ENCODE measurements around the gene GNB4.
A peak's percentile ranks its signal among the peaks of the same experiment; 100 is the strongest.

GNB4 gene

DNA sequence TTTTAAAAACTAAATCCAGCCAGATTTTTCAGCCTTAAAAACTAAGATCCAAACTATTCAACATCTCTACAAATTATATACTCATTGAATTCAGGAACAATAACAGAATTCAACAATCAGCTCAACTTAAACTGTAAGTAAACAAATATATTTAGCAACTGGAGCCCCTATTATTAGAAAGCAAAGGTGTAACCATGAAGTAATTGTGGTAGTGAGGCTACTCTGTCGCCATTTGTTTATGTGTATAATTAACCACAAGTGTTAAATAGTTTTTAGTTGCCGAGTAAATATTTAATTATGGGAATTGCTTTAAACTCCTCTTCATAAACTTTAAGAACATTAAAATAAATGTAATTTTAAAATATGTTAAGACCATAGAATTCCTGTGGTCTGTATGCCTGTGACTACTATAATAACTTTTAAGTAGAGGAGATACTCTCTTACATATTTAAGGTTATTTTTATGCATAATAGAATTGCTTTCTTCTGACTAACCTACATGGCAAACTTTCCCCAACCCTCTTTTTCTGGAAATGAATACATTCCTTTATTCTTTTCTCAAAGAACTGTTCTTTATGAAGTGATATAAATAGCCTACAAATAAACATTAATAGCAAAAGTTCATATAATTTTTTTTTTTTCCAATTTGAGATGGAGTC is 52.6 kb downstream of the GNB4 start:
- FAIRE-seq (no peak), DNase-seq (ENCODE audit: insufficient read length, low spot score) (no peak)
- TF ChIP-seq POLR2AphosphoS5 (IDR thresholded peaks at IDR 0.05; ENCODE audit: low read depth, low read length) (no peak), POLR2A (IDR thresholded peaks at IDR 0.05; ENCODE audit: low read depth, low read length) (no peak), TAF1 (IDR thresholded peaks at IDR 0.05; ENCODE audit: low read depth, low read length) (no peak), PAX5 (IDR thresholded peaks at IDR 0.05; ENCODE audit: insufficient read depth, low read length, severe bottlenecking) (no peak), SPI1 (IDR thresholded peaks at IDR 0.05; ENCODE audit: low read depth, low read length) (no peak), POU2F2 (IDR thresholded peaks at IDR 0.05; ENCODE audit: low read depth, low read length) (no peak)

DNA sequence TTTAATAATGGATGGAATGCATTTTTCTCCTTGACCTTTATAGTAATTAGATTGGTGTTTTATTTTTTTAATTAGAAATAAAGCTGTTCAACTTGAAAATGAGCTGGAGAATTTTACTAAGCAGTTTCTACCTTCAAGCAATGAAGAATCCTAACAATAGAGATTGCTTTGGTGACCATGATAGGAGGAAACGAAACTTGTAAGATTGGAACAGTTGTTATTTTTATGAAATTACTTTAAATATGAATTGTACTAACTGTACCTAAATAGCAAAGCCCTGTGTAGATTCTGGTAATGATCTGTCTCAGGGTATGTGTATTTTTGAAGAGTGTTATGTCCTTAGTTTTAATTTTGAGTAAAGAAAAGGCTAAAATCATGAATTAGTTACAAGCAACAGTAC is 59.4 kb downstream of the GNB4 start:
- FAIRE-seq (no peak), DNase-seq (ENCODE audit: insufficient read length, low spot score) (no peak)
- TF ChIP-seq POLR2A (IDR thresholded peaks at IDR 0.05; ENCODE audit: low read depth, low read length) (no peak), SPI1 (IDR thresholded peaks at IDR 0.05; ENCODE audit: low read depth, low read length) (0 out of 2 replicates have a peak, but pooled peaks have one; percentile 10), PAX5 (IDR thresholded peaks at IDR 0.05; ENCODE audit: insufficient read depth, low read length, severe bottlenecking) (no peak)

DNA sequence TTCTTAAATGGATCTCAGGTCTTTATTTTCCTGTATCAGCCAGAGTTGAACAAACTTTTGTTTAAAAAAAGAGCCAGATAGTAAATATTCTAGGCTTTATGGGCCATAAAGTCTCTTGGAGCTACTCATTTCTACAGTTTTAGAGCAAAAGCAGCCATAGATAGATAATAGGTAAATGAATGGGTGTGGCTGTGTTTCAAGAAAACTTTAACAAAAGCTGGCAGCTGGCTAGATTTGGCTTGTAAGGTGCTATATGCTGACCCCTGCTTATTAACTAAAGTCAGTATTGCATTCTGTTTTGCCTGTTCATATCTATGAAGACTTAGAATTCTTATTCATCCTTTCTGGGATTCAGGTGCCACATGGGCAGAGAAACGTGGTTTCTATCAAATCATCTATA is 74.8 kb downstream of the GNB4 start:
- no peak for TF ChIP-seq TAF1 (IDR thresholded peaks at IDR 0.05; ENCODE audit: low read depth, low read length)
- no peak for TF ChIP-seq PAX5 (IDR thresholded peaks at IDR 0.05; ENCODE audit: insufficient read depth, low read length, severe bottlenecking)
- TF ChIP-seq POLR2A (IDR thresholded peaks at IDR 0.05; ENCODE audit: low read depth, low read length) = no peak
- TF ChIP-seq SPI1 (IDR thresholded peaks at IDR 0.05; ENCODE audit: low read depth, low read length) = no peak
- TF ChIP-seq POU2F2 (IDR thresholded peaks at IDR 0.05; ENCODE audit: low read depth, low read length) = no peak
- TF ChIP-seq POLR2AphosphoS5 (IDR thresholded peaks at IDR 0.05; ENCODE audit: low read depth, low read length) = no peak
- FAIRE-seq (no peak), DNase-seq (ENCODE audit: insufficient read length, low spot score) (no peak)

DNA sequence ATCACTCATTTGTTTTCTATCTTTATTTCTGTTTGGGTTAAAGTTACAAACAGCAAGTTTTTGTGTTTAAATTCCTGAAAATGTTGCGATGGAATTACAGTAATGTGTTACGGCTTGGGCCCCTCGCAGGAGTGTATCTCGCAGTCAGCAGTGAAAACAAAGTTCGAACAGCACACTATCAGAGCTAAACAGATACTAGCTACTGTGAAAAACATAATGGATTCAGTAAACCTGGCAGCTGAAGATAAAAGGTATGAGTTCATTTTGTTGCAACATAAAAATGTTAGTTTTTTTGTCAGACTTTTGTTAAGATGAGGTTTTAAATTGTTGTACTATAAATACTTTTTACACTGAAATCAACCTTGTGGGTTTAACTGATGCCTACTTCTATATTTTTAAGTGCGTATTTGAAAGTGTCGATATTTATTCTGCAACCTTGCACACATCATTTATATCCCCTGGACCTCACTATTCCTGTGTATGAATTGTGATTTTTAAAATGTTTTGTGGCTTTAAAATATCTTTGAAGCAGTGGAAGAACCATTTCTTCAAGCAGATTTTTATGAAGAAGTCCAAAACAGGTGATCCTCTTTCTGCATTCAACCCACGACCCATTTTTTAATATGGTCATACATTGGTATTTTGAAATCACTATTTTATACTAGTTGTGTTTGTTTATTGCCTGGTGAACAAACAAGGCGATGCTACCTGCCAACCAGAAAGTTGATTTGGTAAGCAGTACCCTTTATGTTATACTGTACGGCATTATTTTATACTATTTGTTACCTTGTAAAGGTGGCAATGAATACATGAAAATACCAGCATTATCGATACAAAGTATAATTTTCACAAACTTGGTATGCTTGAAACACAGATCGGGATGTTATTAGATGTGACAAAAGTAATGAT is 75.9 kb downstream of the GNB4 start:
- FAIRE-seq = peak; percentile 66

DNA sequence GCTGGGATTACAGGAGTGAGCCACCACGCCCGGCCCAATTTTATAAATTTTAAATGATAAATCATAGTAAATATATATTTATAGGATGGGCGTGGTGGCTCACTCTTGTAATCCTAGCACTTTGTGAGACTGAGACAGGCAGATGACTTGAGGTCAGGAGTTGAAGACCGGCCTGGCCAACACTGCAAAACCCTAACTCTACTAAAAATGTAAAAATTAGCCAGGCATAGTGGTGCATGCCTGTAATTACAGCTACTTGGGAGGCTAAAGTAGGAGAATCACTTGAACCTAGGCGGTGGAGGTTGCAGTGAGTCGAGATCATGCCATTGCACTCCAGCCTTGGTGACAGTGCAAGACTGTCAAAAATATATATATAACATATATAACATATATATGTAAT is 77.3 kb downstream of the GNB4 start:
- FAIRE-seq (no peak), DNase-seq (ENCODE audit: insufficient read length, low spot score) (no peak)
- TF ChIP-seq TAF1 (IDR thresholded peaks at IDR 0.05; ENCODE audit: low read depth, low read length) (no peak), SPI1 (IDR thresholded peaks at IDR 0.05; ENCODE audit: low read depth, low read length) (no peak), POLR2AphosphoS5 (IDR thresholded peaks at IDR 0.05; ENCODE audit: low read depth, low read length) (no peak), POU2F2 (IDR thresholded peaks at IDR 0.05; ENCODE audit: low read depth, low read length) (no peak), PAX5 (IDR thresholded peaks at IDR 0.05; ENCODE audit: insufficient read depth, low read length, severe bottlenecking) (no peak), POLR2A (IDR thresholded peaks at IDR 0.05; ENCODE audit: low read depth, low read length) (no peak)

More for the DNA sequence above, 75.9 kb downstream of the GNB4 start:
- DNase-seq (ENCODE audit: insufficient read length, low spot score) = no peak
- no peak for TF ChIP-seq PAX5 (IDR thresholded peaks at IDR 0.05; ENCODE audit: insufficient read depth, low read length, severe bottlenecking)
- no peak for TF ChIP-seq POLR2A (IDR thresholded peaks at IDR 0.05; ENCODE audit: low read depth, low read length)
- TF ChIP-seq POLR2AphosphoS5 (IDR thresholded peaks at IDR 0.05; ENCODE audit: low read depth, low read length) = no peak

DNA sequence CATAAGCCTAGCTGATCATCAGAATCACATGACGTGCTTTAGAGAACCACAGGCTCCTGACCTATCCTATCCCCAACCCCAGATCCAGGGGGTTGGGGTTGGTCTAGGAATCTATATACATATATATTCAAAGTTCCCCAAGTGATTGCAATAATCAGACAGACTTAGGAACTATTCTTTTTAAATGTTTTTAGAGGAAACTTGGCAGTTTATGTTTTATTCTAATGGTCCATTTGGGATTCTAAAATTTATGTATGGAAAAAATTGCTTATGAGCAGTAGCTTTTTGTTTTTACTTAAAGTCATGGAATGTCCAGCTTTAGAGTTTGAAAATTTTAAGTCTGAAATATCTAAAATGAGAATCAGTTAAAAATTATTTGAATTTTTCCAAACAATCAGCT is 81.6 kb downstream of the GNB4 start:
- DNase-seq (ENCODE audit: insufficient read length, low spot score) (no peak), FAIRE-seq (no peak)
- TF ChIP-seq PAX5 (IDR thresholded peaks at IDR 0.05; ENCODE audit: insufficient read depth, low read length, severe bottlenecking) = no peak
- no peak for TF ChIP-seq POLR2AphosphoS5 (IDR thresholded peaks at IDR 0.05; ENCODE audit: low read depth, low read length)
- no peak for TF ChIP-seq POU2F2 (IDR thresholded peaks at IDR 0.05; ENCODE audit: low read depth, low read length)
- TF ChIP-seq POLR2A (IDR thresholded peaks at IDR 0.05; ENCODE audit: low read depth, low read length) = no peak
- TF ChIP-seq TAF1 (IDR thresholded peaks at IDR 0.05; ENCODE audit: low read depth, low read length) = no peak

DNA sequence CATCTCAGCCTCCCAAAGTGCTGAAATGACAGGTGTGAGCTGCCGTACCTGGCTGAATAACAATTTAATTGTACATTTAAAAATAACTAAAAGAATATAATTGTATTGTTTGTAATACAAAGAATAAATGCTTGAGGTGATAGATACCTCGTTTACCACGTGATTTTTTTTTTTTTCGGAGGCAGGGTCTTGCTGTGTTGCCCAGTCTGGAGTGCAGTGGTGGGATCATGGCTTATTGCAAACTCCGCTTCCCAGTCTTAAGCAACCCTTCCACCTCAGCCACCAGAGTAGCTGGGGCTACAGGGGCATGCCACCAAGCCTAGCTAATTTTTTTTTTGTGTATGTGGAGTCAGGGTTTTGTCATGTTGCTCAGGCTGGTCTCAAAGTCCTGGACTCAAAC is 87.9 kb downstream of the GNB4 start:
- no peak for FAIRE-seq
- no peak for TF ChIP-seq TAF1 (IDR thresholded peaks at IDR 0.05; ENCODE audit: low read depth, low read length)
- no peak for TF ChIP-seq POLR2AphosphoS5 (IDR thresholded peaks at IDR 0.05; ENCODE audit: low read depth, low read length)
- no peak for TF ChIP-seq PAX5 (IDR thresholded peaks at IDR 0.05; ENCODE audit: insufficient read depth, low read length, severe bottlenecking)
- TF ChIP-seq SPI1 (IDR thresholded peaks at IDR 0.05; ENCODE audit: low read depth, low read length) = no peak
- no peak for TF ChIP-seq POLR2A (IDR thresholded peaks at IDR 0.05; ENCODE audit: low read depth, low read length)
- no peak for TF ChIP-seq POU2F2 (IDR thresholded peaks at IDR 0.05; ENCODE audit: low read depth, low read length)
- no peak for DNase-seq (ENCODE audit: insufficient read length, low spot score)

DNA sequence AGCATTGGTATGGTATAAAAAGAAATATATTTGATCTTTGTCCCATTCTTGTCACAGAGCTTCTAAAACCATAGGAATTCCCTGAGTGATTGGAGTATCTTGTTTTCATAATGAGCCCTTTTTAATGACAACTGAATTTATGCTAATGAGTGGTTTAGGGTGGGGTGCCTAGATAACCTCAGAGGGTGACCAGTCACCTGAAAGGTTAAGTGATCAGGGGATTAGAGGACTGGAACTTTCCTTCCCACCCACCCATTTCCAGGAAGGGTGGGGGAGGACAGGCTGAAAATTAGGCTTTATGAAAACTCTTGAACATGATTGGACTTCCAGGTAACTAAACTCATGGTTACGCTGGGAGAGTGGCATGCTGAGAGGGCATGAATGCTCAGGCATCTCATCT is 95.3 kb downstream of the GNB4 start:
- DNase-seq (ENCODE audit: insufficient read length, low spot score) = no peak
- TF ChIP-seq POLR2AphosphoS5 (IDR thresholded peaks at IDR 0.05; ENCODE audit: low read depth, low read length) = no peak
- TF ChIP-seq PAX5 (IDR thresholded peaks at IDR 0.05; ENCODE audit: insufficient read depth, low read length, severe bottlenecking) = no peak
- no peak for TF ChIP-seq TAF1 (IDR thresholded peaks at IDR 0.05; ENCODE audit: low read depth, low read length)
- no peak for TF ChIP-seq POLR2A (IDR thresholded peaks at IDR 0.05; ENCODE audit: low read depth, low read length)
- TF ChIP-seq SPI1 (IDR thresholded peaks at IDR 0.05; ENCODE audit: low read depth, low read length) = no peak
- no peak for TF ChIP-seq POU2F2 (IDR thresholded peaks at IDR 0.05; ENCODE audit: low read depth, low read length)

DNA sequence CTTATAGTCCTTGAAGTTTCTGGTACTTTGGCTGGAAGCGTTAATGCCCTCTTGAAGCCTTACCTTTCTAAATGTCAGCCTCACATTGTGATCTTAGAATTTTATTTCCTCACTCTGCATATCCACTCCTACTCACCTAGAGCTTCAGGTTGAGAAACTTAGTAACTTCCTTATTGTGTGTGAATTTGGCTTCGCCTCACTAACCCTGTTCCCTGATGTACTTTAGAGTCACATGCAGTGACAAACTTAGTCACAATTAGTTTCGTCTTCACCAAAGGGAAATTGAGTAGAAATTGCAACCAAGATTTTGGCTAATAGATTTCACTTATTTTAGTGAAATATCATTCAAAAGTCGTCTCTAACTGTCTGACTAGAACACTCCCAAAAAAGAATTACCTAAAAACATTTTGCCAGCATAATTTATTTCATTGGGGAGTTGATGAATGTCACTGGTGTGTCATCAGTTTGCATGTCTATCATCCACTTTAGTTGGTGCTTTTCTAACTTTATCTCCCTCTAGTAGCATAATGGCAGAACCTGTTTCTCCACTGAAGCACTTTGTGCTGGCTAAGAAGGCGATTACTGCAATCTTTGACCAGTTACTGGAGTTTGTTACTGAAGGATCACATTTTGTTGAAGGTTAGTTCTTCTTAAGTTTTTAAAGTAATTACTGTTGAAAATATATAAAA is 102.8 kb downstream of the GNB4 start:
- FAIRE-seq (peak; percentile 97), DNase-seq (ENCODE audit: insufficient read length, low spot score) (no peak)

More for the DNA sequence above, 95.3 kb downstream of the GNB4 start:
- no peak for FAIRE-seq

More for the DNA sequence above, 102.8 kb downstream of the GNB4 start:
- TF ChIP-seq PAX5 (IDR thresholded peaks at IDR 0.05; ENCODE audit: insufficient read depth, low read length, severe bottlenecking) = peak; percentile 87
- no peak; the same call in 1 of the 2 replicates for TF ChIP-seq TAF1 (IDR thresholded peaks at IDR 0.05; ENCODE audit: low read depth, low read length)
- TF ChIP-seq POLR2A (IDR thresholded peaks at IDR 0.05; ENCODE audit: low read depth, low read length) = peak; percentile 44; the same call in 1 of the 2 replicates
- no peak for TF ChIP-seq POU2F2 (IDR thresholded peaks at IDR 0.05; ENCODE audit: low read depth, low read length)
- TF ChIP-seq SPI1 (IDR thresholded peaks at IDR 0.05; ENCODE audit: low read depth, low read length) = no peak
- peak; percentile 39; the same call in 1 of the 2 replicates for TF ChIP-seq POLR2AphosphoS5 (IDR thresholded peaks at IDR 0.05; ENCODE audit: low read depth, low read length)
